MM.1S (cell line): ENCODE data around the gene ELL.
A peak's percentile ranks its signal among the peaks of the same experiment; 100 is the strongest.

ENCODE experiments used
- DNase-seq: peaks from one replicate; pipeline ENCODE4 v3.0.0-alpha.2; 2015
- H2AFZ ChIP-seq: fragments of 300-600 bp; sonication (generic); 2 replicates; pipeline ENCODE4 v1.6.0; 2016; ENCODE audit warnings: antibody characterized with exemption, low read length
- H3F3A ChIP-seq: fragments of 300-600 bp; sonication (generic); 2 replicates; pipeline ENCODE4 v1.6.1; 2016; ENCODE audit warnings: mild to moderate bottlenecking, antibody characterized with exemption, low read length, moderate library complexity, mixed read lengths; ENCODE audit not compliant: insufficient read depth
- H3K27ac ChIP-seq: fragments of 300-600 bp; sonication (generic); 2 replicates; pipeline ENCODE4 v1.5.1; 2016; ENCODE audit warnings: mild to moderate bottlenecking, low read length
- H3K27me3 ChIP-seq: fragments of 300-600 bp; sonication (generic); replicated peaks from 2 replicates; pipeline ENCODE4 v1.6.0; 2016; ENCODE audit warnings: low read length; ENCODE audit not compliant: insufficient read depth
- H3K36me3 ChIP-seq: fragments of 300-600 bp; sonication (generic); replicated peaks from 2 replicates; pipeline ENCODE4 v1.6.1; 2016; ENCODE audit warnings: mild to moderate bottlenecking, low read length, mixed read lengths; ENCODE audit not compliant: insufficient read depth
- H3K4me1 ChIP-seq: fragments of 300-600 bp; sonication (generic); 2 replicates; pipeline ENCODE4 v1.6.1; 2016; ENCODE audit warnings: low read length, mixed read lengths
- H3K4me2 ChIP-seq: fragments of 300-600 bp; sonication (generic); 2 replicates; pipeline ENCODE4 v1.6.0; 2016; ENCODE audit warnings: low read depth, low read length
- H3K4me3 ChIP-seq: fragments of 300-600 bp; sonication (generic); 2 replicates; pipeline ENCODE4 v1.5.1; 2016; ENCODE audit warnings: low read length, mixed read lengths
- H3K79me2 ChIP-seq: fragments of 300-600 bp; sonication (generic); 2 replicates; pipeline ENCODE4 v1.6.1; 2016; ENCODE audit warnings: mixed run types, low read length, mixed read lengths
- H3K9ac ChIP-seq: fragments of 300-600 bp; sonication (generic); 2 replicates; pipeline ENCODE4 v1.6.1; 2016; ENCODE audit warnings: low read length, mixed read lengths
- H3K9me2 ChIP-seq: fragments of 300-600 bp; sonication (generic); replicated peaks from 2 replicates; pipeline ENCODE4 v1.6.1; 2016; ENCODE audit warnings: mild to moderate bottlenecking, low read length, mixed read lengths; ENCODE audit not compliant: insufficient read depth
- H3K9me3 ChIP-seq: fragments of 300-600 bp; sonication (generic); replicated peaks from 2 replicates; pipeline ENCODE4 v1.6.1; 2016; ENCODE audit warnings: mild to moderate bottlenecking, low read length, mixed read lengths; ENCODE audit not compliant: insufficient read depth
- H4K20me1 ChIP-seq: fragments of 300-600 bp; sonication (generic); 2 replicates; pipeline ENCODE4 v1.6.1; 2016; ENCODE audit warnings: mild to moderate bottlenecking, low read length, moderate library complexity, mixed read lengths; ENCODE audit not compliant: insufficient read depth
- EZH2 ChIP-seq: fragments of 300-600 bp; sonication (generic); optimal IDR thresholded peaks from 2 replicates; pipeline ENCODE3; 2017; ENCODE audit warnings: low read depth, mild to moderate bottlenecking, antibody characterized with exemption, low read length, mixed read lengths
- EZH2phosphoT487 ChIP-seq: fragments of 300-600 bp; sonication (generic); IDR thresholded peaks from 2 replicates; pipeline ENCODE4 v1.6.1; 2018; ENCODE audit warnings: antibody characterized with exemption, low read length
- TF ChIP-seq, protein P1 (sequence below): fragments of 300-600 bp; sonication (generic); IDR thresholded peaks from 2 replicates; pipeline ENCODE4 v1.5.1; 2016; ENCODE audit warnings: antibody characterized with exemption, low read length, mixed read lengths

The ELL gene

DNA sequence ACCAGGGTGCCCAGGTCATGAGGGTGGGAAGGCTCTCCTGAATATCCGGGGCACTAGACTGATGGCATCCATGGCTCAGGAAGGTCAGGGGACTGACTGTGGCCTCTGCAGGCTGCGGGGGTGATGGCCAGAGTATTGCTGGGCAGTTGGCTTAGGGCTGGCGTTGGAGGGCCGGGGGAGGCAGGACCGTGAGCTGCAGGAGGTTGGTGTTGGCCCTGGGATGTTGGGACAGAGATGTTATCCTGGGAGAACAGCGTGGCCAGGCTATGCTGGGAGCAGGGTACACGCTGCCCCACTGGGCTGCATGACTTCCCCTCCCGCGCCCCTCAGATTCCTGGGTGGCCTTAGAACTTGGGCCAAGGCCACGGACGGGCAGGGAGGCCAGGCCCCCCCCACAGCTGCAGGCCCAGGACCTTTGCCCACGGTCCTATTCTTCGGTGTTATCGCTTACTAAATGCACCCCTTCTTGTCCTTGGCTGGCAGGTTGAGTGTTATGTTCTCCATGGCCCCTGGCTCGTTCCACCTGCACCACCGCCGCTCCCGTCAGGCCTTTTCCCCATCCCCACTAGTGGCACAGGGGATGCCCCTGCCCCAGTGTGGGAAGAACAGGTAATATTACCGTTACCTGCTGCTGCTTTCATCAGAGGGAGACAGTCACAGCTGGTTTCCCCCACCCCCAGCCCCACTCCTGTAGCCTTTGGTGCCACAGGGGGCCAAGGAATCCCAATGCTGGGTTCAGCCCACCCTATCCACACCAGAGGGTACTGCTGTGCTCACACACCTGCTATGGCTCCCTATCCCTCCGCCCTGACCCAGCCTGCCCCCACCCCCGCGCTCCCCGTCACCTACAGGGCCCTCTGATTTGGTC lies 80.7 kb downstream of the ELL start:
- Histone ChIP-seq H3K36me3 (peaks cover 2% of the 10 kb centered on the region; the same call in 1 of the 2 replicates), H3K79me2 (peaks cover 6% of the 10 kb centered on the region; the same call in 1 of the 2 replicates), H3K9ac (no peak overlapping the region), H3F3A (peaks cover 17% of the 10 kb centered on the region; the same call in 1 of the 2 replicates), H3K4me2 (no peak overlapping the region), H4K20me1 (no peaks in the 10 kb centered on the region), H2AFZ (no peak overlapping the region), H3K4me1 (no peaks in the 10 kb centered on the region), H3K9me3 (no peaks in the 10 kb centered on the region), H3K27ac (no peak overlapping the region), H3K27me3 (no peaks in the 10 kb centered on the region), H3K9me2 (no peaks in the 10 kb centered on the region), H3K4me3 (no peak overlapping the region)
- no peak for TF ChIP-seq EZH2phosphoT487
- TF ChIP-seq, protein P1, sequence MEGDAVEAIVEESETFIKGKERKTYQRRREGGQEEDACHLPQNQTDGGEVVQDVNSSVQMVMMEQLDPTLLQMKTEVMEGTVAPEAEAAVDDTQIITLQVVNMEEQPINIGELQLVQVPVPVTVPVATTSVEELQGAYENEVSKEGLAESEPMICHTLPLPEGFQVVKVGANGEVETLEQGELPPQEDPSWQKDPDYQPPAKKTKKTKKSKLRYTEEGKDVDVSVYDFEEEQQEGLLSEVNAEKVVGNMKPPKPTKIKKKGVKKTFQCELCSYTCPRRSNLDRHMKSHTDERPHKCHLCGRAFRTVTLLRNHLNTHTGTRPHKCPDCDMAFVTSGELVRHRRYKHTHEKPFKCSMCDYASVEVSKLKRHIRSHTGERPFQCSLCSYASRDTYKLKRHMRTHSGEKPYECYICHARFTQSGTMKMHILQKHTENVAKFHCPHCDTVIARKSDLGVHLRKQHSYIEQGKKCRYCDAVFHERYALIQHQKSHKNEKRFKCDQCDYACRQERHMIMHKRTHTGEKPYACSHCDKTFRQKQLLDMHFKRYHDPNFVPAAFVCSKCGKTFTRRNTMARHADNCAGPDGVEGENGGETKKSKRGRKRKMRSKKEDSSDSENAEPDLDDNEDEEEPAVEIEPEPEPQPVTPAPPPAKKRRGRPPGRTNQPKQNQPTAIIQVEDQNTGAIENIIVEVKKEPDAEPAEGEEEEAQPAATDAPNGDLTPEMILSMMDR = no peak
- no peak for TF ChIP-seq EZH2
- DNase-seq = no peak

DNA sequence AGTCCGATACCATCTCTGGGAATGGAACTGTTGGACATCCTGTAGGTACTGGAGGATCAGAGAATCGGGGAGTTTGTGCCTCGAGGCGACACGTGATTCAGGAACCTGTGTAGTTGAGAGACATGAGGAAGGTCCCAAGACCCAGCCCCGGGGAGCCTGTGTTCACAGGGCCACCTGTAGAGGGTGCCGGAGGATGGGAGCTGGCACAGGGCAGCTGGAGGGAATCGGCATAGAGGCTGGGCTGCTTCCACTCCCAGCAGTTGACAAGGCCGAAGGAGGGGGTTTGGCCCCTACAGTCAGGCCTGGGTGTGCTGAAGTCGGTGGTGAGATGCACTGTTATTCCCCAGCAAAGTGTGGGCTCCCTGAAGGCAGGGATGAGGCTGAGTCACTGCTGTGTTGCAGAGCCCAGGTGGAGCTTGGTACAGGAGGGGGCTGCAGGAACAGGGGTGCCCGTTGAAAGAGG lies 81.4 kb downstream of the ELL start:
- TF ChIP-seq, protein P1 = peak; percentile 35
- TF ChIP-seq EZH2 = no peak
- TF ChIP-seq EZH2phosphoT487 = no peak
- no peak overlapping the region for H2AFZ ChIP-seq
- H3K4me2 ChIP-seq = no peak overlapping the region
- H3K27me3 ChIP-seq = no peaks in the 10 kb centered on the region
- no peaks in the 10 kb centered on the region for H3K4me1 ChIP-seq
- H3K79me2 ChIP-seq = peaks cover 6% of the 10 kb centered on the region; the same call in 1 of the 2 replicates
- no peak overlapping the region for H3K4me3 ChIP-seq
- no peak overlapping the region for H3K27ac ChIP-seq
- peaks cover 17% of the 10 kb centered on the region; the same call in 1 of the 2 replicates for H3F3A ChIP-seq
- DNase-seq = no peak
- no peaks in the 10 kb centered on the region for H3K9me3 ChIP-seq
- no peaks in the 10 kb centered on the region for H4K20me1 ChIP-seq
- no peak overlapping the region for H3K9ac ChIP-seq
- no peaks in the 10 kb centered on the region; the same call in 1 of the 2 replicates for H3K36me3 ChIP-seq
- H3K9me2 ChIP-seq = no peaks in the 10 kb centered on the region

DNA sequence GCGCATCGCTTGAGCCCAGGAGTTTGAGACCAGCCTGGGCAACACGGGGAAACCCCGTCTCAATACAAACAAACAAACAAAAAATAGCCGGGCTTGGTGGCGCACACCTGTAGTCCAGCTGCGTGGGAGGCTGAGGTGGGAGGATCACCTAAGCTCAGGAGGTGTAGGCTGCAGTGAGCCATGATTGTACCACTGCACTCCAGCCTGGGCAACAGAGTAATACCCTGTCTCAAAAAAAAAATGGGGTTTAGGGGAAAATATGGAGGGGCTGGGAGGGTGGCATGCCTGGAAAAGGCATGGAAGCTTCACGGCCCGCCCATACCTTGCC lies 82.0 kb downstream of the ELL start:
- Histone ChIP-seq H3K27ac (no peak overlapping the region), H3K9ac (no peak overlapping the region), H3K79me2 (peaks cover 6% of the 10 kb centered on the region; the same call in 1 of the 2 replicates), H3K4me1 (no peaks in the 10 kb centered on the region), H3F3A (peaks cover 17% of the 10 kb centered on the region; the same call in 1 of the 2 replicates), H3K9me2 (no peaks in the 10 kb centered on the region), H2AFZ (no peak overlapping the region), H3K4me2 (no peak overlapping the region), H3K36me3 (no peaks in the 10 kb centered on the region; the same call in 1 of the 2 replicates), H3K9me3 (no peaks in the 10 kb centered on the region), H3K4me3 (no peak overlapping the region), H3K27me3 (no peaks in the 10 kb centered on the region), H4K20me1 (no peaks in the 10 kb centered on the region)
- DNase-seq = no peak
- TF ChIP-seq EZH2phosphoT487 = no peak
- TF ChIP-seq EZH2 = no peak
- TF ChIP-seq, protein P1 = no peak
